H9 (cell line): Measurements from ENCODE around the gene NLRP12. TPM values are rescaled to one million over a fixed set of nuclear protein-coding genes. Genes with fewer than 3 reads are reported as not detected.
A peak's percentile ranks its signal among the peaks of the same experiment; 100 is the strongest.

Source experiments
- DNase-seq: peaks from one replicate; pipeline ENCODE4 v3.0.0-alpha.2; 2017
- H2AFZ ChIP-seq: one replicate; pipeline ENCODE4 v1.6.1; 2013; ENCODE audit warnings: mild to moderate bottlenecking, low read length, control low read depth, moderate library complexity
- H2AK5ac ChIP-seq: 2 replicates; pipeline ENCODE4 v1.6.1; 2013; ENCODE audit warnings: low read length, control low read depth, mixed read lengths; ENCODE audit not compliant: insufficient read length
- H2BK120ac ChIP-seq: one replicate; pipeline ENCODE4 v1.6.1; 2013; ENCODE audit warnings: low read depth, mild to moderate bottlenecking, low read length, control low read depth, inconsistent platforms; ENCODE audit not compliant: poor library complexity, severe bottlenecking
- H2BK12ac ChIP-seq: 2 replicates; pipeline ENCODE4 v1.6.1; 2013; ENCODE audit warnings: low read length, control low read depth, mixed read lengths, low read depth; ENCODE audit not compliant: insufficient read length
- H2BK15ac ChIP-seq: 2 replicates; pipeline ENCODE4 v1.6.1; 2013; ENCODE audit warnings: low read depth, low read length, control low read depth
- H2BK20ac ChIP-seq: one replicate; pipeline ENCODE4 v1.6.1; 2013; ENCODE audit warnings: low read depth, mild to moderate bottlenecking, low read length, control low read depth, inconsistent platforms; ENCODE audit not compliant: poor library complexity, severe bottlenecking
- H2BK5ac ChIP-seq: 2 replicates; pipeline ENCODE4 v1.6.1; 2013; ENCODE audit warnings: low read length, control low read depth, mixed read lengths; ENCODE audit not compliant: insufficient read length
- H3K14ac ChIP-seq: 2 replicates; pipeline ENCODE4 v1.6.1; 2013; ENCODE audit warnings: low read length, control low read depth; ENCODE audit not compliant: insufficient read depth
- H3K18ac ChIP-seq: 2 replicates; pipeline ENCODE4 v1.6.1; 2013; ENCODE audit warnings: low read depth, mild to moderate bottlenecking, mixed read lengths, low read length, control low read depth; ENCODE audit not compliant: insufficient read length
- H3K23ac ChIP-seq: 2 replicates; pipeline ENCODE4 v1.6.1; 2013; ENCODE audit warnings: low read length, control low read depth, mixed read lengths, low read depth; ENCODE audit not compliant: insufficient read length
- H3K23me2 ChIP-seq: 2 replicates; pipeline ENCODE4 v1.6.1; 2013; ENCODE audit warnings: low read depth, mild to moderate bottlenecking, mixed read lengths, low read length, control low read depth; ENCODE audit not compliant: insufficient read length, poor library complexity, severe bottlenecking
- H3K27ac ChIP-seq: 2 replicates; pipeline ENCODE4 v1.5.1; 2013; ENCODE audit warnings: low read length, control low read depth, mixed read lengths, low read depth; ENCODE audit not compliant: insufficient read length
- H3K27me3 ChIP-seq: 2 replicates; pipeline ENCODE4 v1.6.1; 2013; ENCODE audit warnings: low read length, control low read depth, inconsistent platforms; ENCODE audit not compliant: insufficient read depth
- H3K4ac ChIP-seq: 2 replicates; pipeline ENCODE4 v1.6.1; 2013; ENCODE audit warnings: low read depth, mild to moderate bottlenecking, control low read depth, inconsistent platforms, low read length, moderate library complexity
- H3K4me1 ChIP-seq: 2 replicates; pipeline ENCODE4 v1.6.1; 2013; ENCODE audit warnings: low read length, control low read depth, inconsistent platforms; ENCODE audit not compliant: insufficient read depth
- H3K4me2 ChIP-seq: 2 replicates; pipeline ENCODE4 v1.6.1; 2013; ENCODE audit warnings: low read length, control low read depth, mixed read lengths; ENCODE audit not compliant: insufficient read length, insufficient read depth
- H3K56ac ChIP-seq: 2 replicates; pipeline ENCODE4 v1.6.1; 2013; ENCODE audit warnings: low read depth, mild to moderate bottlenecking, mixed read lengths, low read length, control low read depth; ENCODE audit not compliant: insufficient read length
- H3K79me1 ChIP-seq: 2 replicates; pipeline ENCODE4 v1.6.1; 2013; ENCODE audit warnings: low read depth, mild to moderate bottlenecking, moderate library complexity, low read length, control low read depth, inconsistent platforms; ENCODE audit not compliant: insufficient read depth, poor library complexity, severe bottlenecking
- H3K79me2 ChIP-seq: 2 replicates; pipeline ENCODE4 v1.6.1; 2013; ENCODE audit warnings: low read length, control low read depth, inconsistent platforms; ENCODE audit not compliant: insufficient read depth
- H3K9ac ChIP-seq: 2 replicates; pipeline ENCODE4 v1.6.1; 2013; ENCODE audit warnings: low read length, control low read depth, mixed read lengths; ENCODE audit not compliant: insufficient read length; ENCODE audit errors: extremely low read depth
- H3K9me3 ChIP-seq: one replicate; pipeline ENCODE4 v1.6.1; 2013; ENCODE audit warnings: low read depth, low read length, inconsistent platforms; ENCODE audit not compliant: control insufficient read depth
- H3T11ph ChIP-seq: one replicate; pipeline ENCODE4 v1.6.1; 2013; ENCODE audit warnings: mild to moderate bottlenecking, low read length, control low read depth, inconsistent platforms
- H4K20me1 ChIP-seq: one replicate; pipeline ENCODE4 v1.6.1; 2013; ENCODE audit not compliant: control insufficient read depth, insufficient read length, insufficient read depth
- H4K5ac ChIP-seq: 2 replicates; pipeline ENCODE4 v1.6.1; 2013; ENCODE audit warnings: low read depth, mild to moderate bottlenecking, mixed read lengths, low read length, control low read depth; ENCODE audit not compliant: insufficient read length
- H4K8ac ChIP-seq: replicated peaks from 2 replicates; pipeline ENCODE4 v1.6.1; 2013; ENCODE audit warnings: low read length, control low read depth, mixed read lengths, low read depth; ENCODE audit not compliant: insufficient read length
- H4K91ac ChIP-seq: 2 replicates; pipeline ENCODE4 v1.6.1; 2013; ENCODE audit warnings: low read depth, mild to moderate bottlenecking, moderate library complexity, mixed read lengths, low read length, control low read depth; ENCODE audit not compliant: insufficient read length
- H3K27ac Mint-ChIP-seq, 3 experiments: 2 replicates in 2 of 3; 3 replicates in 1 of 3; pipeline ENCODE4 v1.8.0; 2020 to 2021; ENCODE audit warnings: mixed read lengths in 3 of 3, mild to moderate bottlenecking in 1 of 3, moderate library complexity in 1 of 3
- H3K27me3 Mint-ChIP-seq: 2 replicates; pipeline ENCODE4 v1.8.0; 2021; ENCODE audit warnings: low read depth, mild to moderate bottlenecking, moderate library complexity, mixed read lengths
- H3K36me3 Mint-ChIP-seq, 3 experiments: 2 replicates in 2 of 3; 3 replicates in 1 of 3; pipeline ENCODE4 v1.8.0; 2020 to 2021; ENCODE audit warnings: low read depth in 3 of 3, mixed read lengths in 3 of 3; ENCODE audit not compliant: insufficient read depth in 1 of 3
- H3K4me1 Mint-ChIP-seq, 2 experiments: 2 replicates each; pipeline ENCODE4 v1.8.0; 2020; ENCODE audit warnings: mixed read lengths in 2 of 2
- H3K4me3 Mint-ChIP-seq, 2 experiments: 2 replicates in 1 of 2; 3 replicates in 1 of 2; pipeline ENCODE4 v1.8.0; 2020 to 2021; ENCODE audit warnings: mild to moderate bottlenecking in 2 of 2, mixed read lengths in 2 of 2, moderate library complexity in 1 of 2
- H3K9me3 Mint-ChIP-seq, 2 experiments: 2 replicates in 1 of 2; 3 replicates in 1 of 2; pipeline ENCODE4 v1.8.0; 2020; ENCODE audit warnings: mild to moderate bottlenecking in 2 of 2, mixed read lengths in 2 of 2, moderate library complexity in 1 of 2
- WGBS: extraction: QIAGEN DNeasy Blood & Tissue Kit; methylation state at CpG from one replicate; pipeline ENCODE4 v1.1.7; 2013; ENCODE audit warnings: missing lambda C conversion rate, low lambda C conversion rate, mixed read lengths; ENCODE audit not compliant: insufficient read length; ENCODE audit errors: extremely low coverage; 5-methylcytosine and 5-hydroxymethylcytosine counted together
- total RNA-seq: library from RNA; stranded (reverse); gene quantifications from 2 replicates; pipeline ENCODE4 v1.2.1, GENCODE V29; 2021
- TF ChIP-seq, protein P1 (sequence below): fragments of 200-600 bp; sonication (generic); conservative IDR thresholded peaks from 3 replicates; pipeline ENCODE4 v1.8.0; 2021; ENCODE audit warnings: antibody characterized with exemption, mild to moderate bottlenecking

Gene NLRP12
- total RNA-seq, 1 experiment from 2014 or later: 4.0 TPM

DNA sequence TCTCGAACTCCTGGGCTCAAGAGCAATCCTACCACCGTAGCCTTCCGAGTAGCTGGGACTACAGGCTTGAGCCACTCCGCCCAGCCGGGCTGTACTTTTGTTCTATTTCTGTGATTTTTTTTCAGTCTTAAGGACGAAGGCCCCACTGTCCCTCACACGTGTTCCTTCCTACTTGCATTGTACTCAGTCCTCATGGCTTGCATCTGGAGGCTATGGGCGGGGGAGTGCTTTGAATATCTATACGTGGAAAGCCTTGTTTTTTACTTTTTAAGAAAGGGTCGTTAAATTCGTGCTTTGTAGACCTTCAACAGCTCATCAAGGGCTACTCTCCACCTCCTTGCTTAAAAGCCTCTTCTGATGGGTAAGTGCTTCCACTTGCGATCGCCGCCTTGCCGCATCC, 36.8 kb downstream of the NLRP12 start:
- H4K5ac ChIP-seq: no peak overlapping the region
- Mint-ChIP-seq H3K4me3 (peak overlapping the region in 1 of 2 experiments; percentile 42; a peak in 2 of 5 replicates), H3K27ac (peak overlapping the region in 1 of 3 experiments; percentile 73; a peak in 1 of 7 replicates), H3K27me3 (peaks cover 2% of the 10 kb centered on the region; the same call in 1 of the 2 replicates), H3K9me3 (peaks cover 30 to 39% of the 10 kb centered on the region in 2 experiments), H3K4me1 (peaks cover 27 to 29% of the 10 kb centered on the region in 2 experiments), H3K36me3 (peaks cover 15 to 41% (median 29%) of the 10 kb centered on the region in 3 experiments)
- no peak overlapping the region for H3K4ac ChIP-seq
- no peak overlapping the region for H3K4me2 ChIP-seq
- H2BK15ac ChIP-seq: no peak overlapping the region
- no peaks in the 10 kb centered on the region for H3K27me3 ChIP-seq
- H3K9me3 ChIP-seq: no peaks in the 10 kb centered on the region
- H2BK5ac ChIP-seq: no peak overlapping the region
- peak overlapping the region; percentile 31; the same call in 1 of the 2 replicates for H3K14ac ChIP-seq
- peak overlapping the region; percentile 52 for H2BK12ac ChIP-seq
- H2AFZ ChIP-seq: no peak overlapping the region
- peaks cover 3% of the 10 kb centered on the region for H3K23me2 ChIP-seq
- no CpG with 5 or more reads among the region's 15 CpGs for WGBS
- no peak overlapping the region for H2AK5ac ChIP-seq
- H4K20me1 ChIP-seq: no peaks in the 10 kb centered on the region
- no peak overlapping the region for H4K8ac ChIP-seq
- no peak overlapping the region for H2BK20ac ChIP-seq
- peak overlapping the region; percentile 16 for H3K9ac ChIP-seq
- no peaks in the 10 kb centered on the region; the same call in 1 of the 2 replicates for H3K4me1 ChIP-seq
- no peaks in the 10 kb centered on the region for H3K79me2 ChIP-seq
- peak overlapping the region; percentile 66 for H3K18ac ChIP-seq
- H3K56ac ChIP-seq: no peak overlapping the region
- H3K27ac ChIP-seq: no peak overlapping the region
- TF ChIP-seq, protein P1, sequence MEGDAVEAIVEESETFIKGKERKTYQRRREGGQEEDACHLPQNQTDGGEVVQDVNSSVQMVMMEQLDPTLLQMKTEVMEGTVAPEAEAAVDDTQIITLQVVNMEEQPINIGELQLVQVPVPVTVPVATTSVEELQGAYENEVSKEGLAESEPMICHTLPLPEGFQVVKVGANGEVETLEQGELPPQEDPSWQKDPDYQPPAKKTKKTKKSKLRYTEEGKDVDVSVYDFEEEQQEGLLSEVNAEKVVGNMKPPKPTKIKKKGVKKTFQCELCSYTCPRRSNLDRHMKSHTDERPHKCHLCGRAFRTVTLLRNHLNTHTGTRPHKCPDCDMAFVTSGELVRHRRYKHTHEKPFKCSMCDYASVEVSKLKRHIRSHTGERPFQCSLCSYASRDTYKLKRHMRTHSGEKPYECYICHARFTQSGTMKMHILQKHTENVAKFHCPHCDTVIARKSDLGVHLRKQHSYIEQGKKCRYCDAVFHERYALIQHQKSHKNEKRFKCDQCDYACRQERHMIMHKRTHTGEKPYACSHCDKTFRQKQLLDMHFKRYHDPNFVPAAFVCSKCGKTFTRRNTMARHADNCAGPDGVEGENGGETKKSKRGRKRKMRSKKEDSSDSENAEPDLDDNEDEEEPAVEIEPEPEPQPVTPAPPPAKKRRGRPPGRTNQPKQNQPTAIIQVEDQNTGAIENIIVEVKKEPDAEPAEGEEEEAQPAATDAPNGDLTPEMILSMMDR: no peak
- no peak overlapping the region for H2BK120ac ChIP-seq
- H3K23ac ChIP-seq: no peak overlapping the region
- H4K91ac ChIP-seq: no peak overlapping the region
- no peak overlapping the region for H3T11ph ChIP-seq
- H3K79me1 ChIP-seq: no peaks in the 10 kb centered on the region
- DNase-seq: no peak
